SK-N-SH (cell line): ENCODE data around the gene COL5A1. TPM values are rescaled to one million over a fixed set of nuclear protein-coding genes. Genes with fewer than 3 reads are reported as not detected.

Experiments used
- CHD2 ChIP-seq: fragments of 150-350 bp; IDR thresholded peaks from 2 replicates; pipeline ENCODE4 v1.6.1; 2018; ENCODE audit warnings: low read length; ENCODE audit not compliant: partially characterized antibody
- EZH2phosphoT487 ChIP-seq: fragments of 200-600 bp; sonication (generic); IDR thresholded peaks from 2 replicates; pipeline ENCODE4 v1.6.1; 2017; ENCODE audit warnings: low read depth, mixed run types, mild to moderate bottlenecking, antibody characterized with exemption, moderate library complexity, borderline replicate concordance
- FOSL2 ChIP-seq: IDR thresholded peaks from 2 replicates; pipeline ENCODE4 v1.4.0; 2012; ENCODE audit warnings: low read depth, mild to moderate bottlenecking, moderate library complexity, borderline replicate concordance
- FOXM1 ChIP-seq: IDR thresholded peaks from 2 replicates; pipeline ENCODE4 v1.4.0; 2012; ENCODE audit warnings: low read depth, mild to moderate bottlenecking
- MAX ChIP-seq: IDR thresholded peaks from 2 replicates; pipeline ENCODE4 v1.4.0; 2012; ENCODE audit warnings: low read depth
- MEF2A ChIP-seq: IDR thresholded peaks from 2 replicates; pipeline ENCODE4 v1.4.0; 2012; ENCODE audit warnings: low read depth, borderline replicate concordance
- MXI1 ChIP-seq: IDR thresholded peaks from 2 replicates; pipeline ENCODE4 v1.6.1; 2012; ENCODE audit warnings: mild to moderate bottlenecking, low read depth, low read length, improper control_type of control experiment
- NRF1 ChIP-seq: IDR thresholded peaks from 2 replicates; pipeline ENCODE4 v1.6.1; 2012; ENCODE audit warnings: low read depth, mild to moderate bottlenecking, low read length
- PBX3 ChIP-seq: IDR thresholded peaks from 2 replicates; pipeline ENCODE4; 2012
- POLR2AphosphoS5 ChIP-seq: IDR thresholded peaks from 2 replicates; pipeline ENCODE4 v1.6.1; 2012; ENCODE audit warnings: low read depth, low read length
- RCOR1 ChIP-seq: fragments of 150-350 bp; IDR thresholded peaks from 2 replicates; pipeline ENCODE4 v1.6.1; 2017; ENCODE audit warnings: antibody characterized with exemption, low read length
- RFX5 ChIP-seq: IDR thresholded peaks from 2 replicates; pipeline ENCODE4 v1.6.1; 2012; ENCODE audit warnings: mild to moderate bottlenecking, improper control_type of control experiment, low read length
- SIN3A ChIP-seq: IDR thresholded peaks from 2 replicates; pipeline ENCODE4 v1.6.1; 2012; ENCODE audit warnings: low read depth, mild to moderate bottlenecking, low read length, moderate library complexity, borderline replicate concordance
- TAF1 ChIP-seq: IDR thresholded peaks from 2 replicates; pipeline ENCODE4 v1.6.1; 2012; ENCODE audit warnings: low read depth, mild to moderate bottlenecking, low read length, moderate library complexity, borderline replicate concordance
- TCF12 ChIP-seq: IDR thresholded peaks from 2 replicates; pipeline ENCODE4 v1.4.0; 2012
- TEAD4 ChIP-seq: IDR thresholded peaks from 2 replicates; pipeline ENCODE4 v1.4.0; 2012; ENCODE audit warnings: mild to moderate bottlenecking, borderline replicate concordance; ENCODE audit not compliant: insufficient read depth
- USF1 ChIP-seq: IDR thresholded peaks from 2 replicates; pipeline ENCODE4 v1.4.0; 2012; ENCODE audit warnings: low read depth, borderline replicate concordance
- YY1 ChIP-seq: IDR thresholded peaks from 2 replicates; pipeline ENCODE4 v1.4.0; 2012; ENCODE audit warnings: low read depth, mild to moderate bottlenecking
- ZBTB33 ChIP-seq: IDR thresholded peaks from 2 replicates; pipeline ENCODE4 v1.4.0; 2012; ENCODE audit warnings: low read depth, borderline replicate concordance
- polyA plus RNA-seq, 3 experiments: library from polyadenylated mRNA; depleted of rRNA; stranded (reverse); fragments of >200 nt; gene quantifications; 2 replicates each; pipeline ENCODE4 v1.2.3, GENCODE V29; 2012
- TF ChIP-seq, protein P1 (sequence below): IDR thresholded peaks from 2 replicates; pipeline ENCODE4 v1.6.1; 2012; ENCODE audit warnings: mild to moderate bottlenecking, low read depth, low read length, moderate library complexity

The COL5A1 gene
- polyA plus RNA-seq, 1 of the 3 experiments (the other 2 are of a cell fraction): 73.8 TPM

- 0 out of 2 replicates have a peak, but pooled peaks have one; percentile 23 for TF ChIP-seq SIN3A
- no peak for TF ChIP-seq TEAD4
- TF ChIP-seq ZBTB33: no peak
- TF ChIP-seq TCF12: peak; percentile 70
- no peak for TF ChIP-seq RFX5
- no peak for TF ChIP-seq EZH2phosphoT487
- TF ChIP-seq CHD2: peak; percentile 62
- no peak for TF ChIP-seq MEF2A
- no peak for TF ChIP-seq NRF1
- no peak for TF ChIP-seq MXI1
- TF ChIP-seq POLR2AphosphoS5: no peak
- 0 out of 2 replicates have a peak, but pooled peaks have one; percentile 54 for TF ChIP-seq YY1
- TF ChIP-seq, protein P1, sequence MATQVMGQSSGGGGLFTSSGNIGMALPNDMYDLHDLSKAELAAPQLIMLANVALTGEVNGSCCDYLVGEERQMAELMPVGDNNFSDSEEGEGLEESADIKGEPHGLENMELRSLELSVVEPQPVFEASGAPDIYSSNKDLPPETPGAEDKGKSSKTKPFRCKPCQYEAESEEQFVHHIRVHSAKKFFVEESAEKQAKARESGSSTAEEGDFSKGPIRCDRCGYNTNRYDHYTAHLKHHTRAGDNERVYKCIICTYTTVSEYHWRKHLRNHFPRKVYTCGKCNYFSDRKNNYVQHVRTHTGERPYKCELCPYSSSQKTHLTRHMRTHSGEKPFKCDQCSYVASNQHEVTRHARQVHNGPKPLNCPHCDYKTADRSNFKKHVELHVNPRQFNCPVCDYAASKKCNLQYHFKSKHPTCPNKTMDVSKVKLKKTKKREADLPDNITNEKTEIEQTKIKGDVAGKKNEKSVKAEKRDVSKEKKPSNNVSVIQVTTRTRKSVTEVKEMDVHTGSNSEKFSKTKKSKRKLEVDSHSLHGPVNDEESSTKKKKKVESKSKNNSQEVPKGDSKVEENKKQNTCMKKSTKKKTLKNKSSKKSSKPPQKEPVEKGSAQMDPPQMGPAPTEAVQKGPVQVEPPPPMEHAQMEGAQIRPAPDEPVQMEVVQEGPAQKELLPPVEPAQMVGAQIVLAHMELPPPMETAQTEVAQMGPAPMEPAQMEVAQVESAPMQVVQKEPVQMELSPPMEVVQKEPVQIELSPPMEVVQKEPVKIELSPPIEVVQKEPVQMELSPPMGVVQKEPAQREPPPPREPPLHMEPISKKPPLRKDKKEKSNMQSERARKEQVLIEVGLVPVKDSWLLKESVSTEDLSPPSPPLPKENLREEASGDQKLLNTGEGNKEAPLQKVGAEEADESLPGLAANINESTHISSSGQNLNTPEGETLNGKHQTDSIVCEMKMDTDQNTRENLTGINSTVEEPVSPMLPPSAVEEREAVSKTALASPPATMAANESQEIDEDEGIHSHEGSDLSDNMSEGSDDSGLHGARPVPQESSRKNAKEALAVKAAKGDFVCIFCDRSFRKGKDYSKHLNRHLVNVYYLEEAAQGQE: no peak
- TF ChIP-seq FOSL2: no peak
- TF ChIP-seq TAF1: no peak
- TF ChIP-seq PBX3: peak; percentile 39; the same call in 1 of the 2 replicates
- peak; percentile 33; the same call in 1 of the 2 replicates for TF ChIP-seq RCOR1
- 0 out of 2 replicates have a peak, but pooled peaks have one; percentile 14 for TF ChIP-seq MAX
- no peak for TF ChIP-seq USF1
- 0 out of 2 replicates have a peak, but pooled peaks have one; percentile 30 for TF ChIP-seq FOXM1
Observed at GRCh38 chr9:134707031-134707680, 65.6 kb downstream of the COL5A1 start (continued).
